SJSA1 (cell line): ENCODE data around the gene FEN1. TPM values are rescaled to one million over a fixed set of nuclear protein-coding genes. Genes with fewer than 3 reads are reported as not detected.
A peak's percentile ranks its signal among the peaks of the same experiment; 100 is the strongest.

ENCODE experiments used
- DNase-seq, 2 experiments: peaks; one replicate each; pipeline ENCODE4 v3.0.0-alpha.2; 2015 to 2020; ENCODE audit warnings: low spot score in 2 of 2, low read depth in 1 of 2
- H3K27ac ChIP-seq: fragments of 250-450 bp; sonication (Bioruptor Pico); 2 replicates; pipeline ENCODE4 v1.5.1; 2020; ENCODE audit warnings: mild to moderate bottlenecking, moderate library complexity
- H3K27me3 ChIP-seq: fragments of 250-450 bp; sonication (Bioruptor Pico); replicated peaks from 2 replicates; pipeline ENCODE4 v1.5.1; 2020; ENCODE audit warnings: mild to moderate bottlenecking, moderate library complexity
- H3K36me3 ChIP-seq: fragments of 250-450 bp; sonication (Bioruptor Pico); 2 replicates; pipeline ENCODE4 v1.5.1; 2020; ENCODE audit warnings: mild to moderate bottlenecking
- H3K4me1 ChIP-seq: fragments of 250-450 bp; sonication (Bioruptor Pico); replicated peaks from 2 replicates; pipeline ENCODE4 v1.6.1; 2021; ENCODE audit warnings: mild to moderate bottlenecking
- H3K4me3 ChIP-seq: fragments of 250-450 bp; sonication (Bioruptor Pico); 2 replicates; pipeline ENCODE4 v1.5.1; 2020; ENCODE audit warnings: mild to moderate bottlenecking
- H3K9me3 ChIP-seq: fragments of 250-450 bp; sonication (Bioruptor Pico); replicated peaks from 2 replicates; pipeline ENCODE4 v1.5.1; 2020; ENCODE audit warnings: mild to moderate bottlenecking
- total RNA-seq: library from RNA; depleted of rRNA; stranded (reverse); fragments of >200 nt; shearing (Covaris generic); gene quantifications from 2 replicates; pipeline ENCODE4 v1.2.3, GENCODE V29; 2014

FEN1 gene
- total RNA-seq, 1 experiment from 2014 or later = 185 TPM

DNA sequence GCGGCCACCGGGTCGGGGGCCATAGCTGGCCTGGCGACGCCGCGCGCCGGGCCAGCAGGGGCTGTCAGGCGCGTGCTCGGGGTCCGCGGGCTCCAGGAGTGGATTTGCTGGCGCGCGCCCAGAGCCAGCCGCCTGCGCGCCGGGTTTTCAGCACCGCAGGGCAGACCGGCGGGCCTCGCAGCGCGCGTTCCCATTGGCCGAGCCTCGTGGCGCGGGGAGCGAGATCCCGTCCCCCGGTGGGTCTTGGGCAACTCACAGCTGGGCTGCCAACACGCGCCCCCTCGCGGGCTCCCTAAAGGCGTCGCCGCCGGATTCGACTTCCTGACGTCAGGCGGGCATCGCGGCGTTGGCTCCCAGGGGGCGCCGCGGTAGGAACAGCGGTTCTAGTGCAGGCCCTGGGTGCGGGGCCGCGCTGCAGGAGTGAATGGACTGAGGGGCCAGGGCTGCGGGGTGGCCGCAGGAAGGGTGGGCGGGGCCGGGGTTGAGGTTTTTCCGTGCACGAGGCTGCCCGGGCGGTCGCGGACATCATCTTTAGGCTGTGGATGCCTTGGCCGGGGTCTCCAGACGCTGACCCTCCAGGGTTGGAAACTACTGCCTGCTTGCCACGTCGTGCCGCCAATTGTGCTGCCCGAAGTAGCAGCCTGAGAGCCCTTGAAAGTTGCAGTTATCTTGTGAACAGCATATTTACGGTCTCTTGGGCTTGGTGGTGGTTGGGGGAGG lies 24.2 kb downstream of the FEN1 start, which contains the start of gene FADS1:
FADS1 (minus strand) TSS at position 268 of the 720 bp plus-strand sequence; CDS start at position 194, 74 bp downstream.
- Histone ChIP-seq H3K4me3 (peak within 1 kb of the TSS; percentile 59), H3K27me3 (no peaks in the 10 kb centered on the region), H3K27ac (peak within 1 kb of the TSS; percentile 73), H3K4me1 (peaks cover 28% of the 10 kb centered on the region), H3K9me3 (no peaks in the 10 kb centered on the region), H3K36me3 (peaks cover 22% of the 10 kb centered on the region)
- peak; percentile 95 to 99 for DNase-seq

DNA sequence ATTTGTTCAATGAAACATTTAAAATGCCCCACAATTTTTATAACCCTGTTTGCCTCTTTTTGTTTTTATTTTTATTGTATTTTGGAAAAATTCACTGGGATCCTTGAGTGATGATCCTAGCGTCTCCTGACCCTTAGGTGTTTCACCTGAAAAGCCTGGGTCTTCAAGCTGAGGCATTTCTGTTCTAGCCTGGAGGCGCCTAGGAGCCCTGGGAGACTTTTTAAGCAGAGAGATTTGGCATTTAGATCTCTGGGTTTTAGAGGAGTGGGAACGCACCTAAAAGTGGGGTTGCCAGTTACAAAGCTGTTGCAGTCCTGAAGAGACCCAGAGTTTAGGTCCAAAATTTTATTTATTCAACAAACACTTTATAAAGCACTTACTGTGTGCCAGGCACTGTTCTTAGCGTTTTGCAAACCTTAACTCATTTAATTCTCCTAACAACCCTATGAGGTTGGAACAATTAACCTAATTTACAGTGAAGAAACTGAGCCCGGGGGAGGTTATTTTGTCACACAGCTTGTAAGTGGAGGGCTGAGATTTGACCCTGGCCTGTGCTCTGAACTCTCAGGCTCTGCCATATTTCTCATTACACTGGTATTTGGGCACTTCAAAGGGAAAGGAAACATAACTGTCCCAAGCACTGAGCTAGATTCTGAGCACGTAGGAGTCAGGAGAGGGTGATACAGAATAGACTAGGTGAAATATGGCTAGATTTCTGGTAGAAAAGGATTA lies 24.9 kb downstream of the FEN1 start:
- Histone ChIP-seq H3K27ac (0 out of 2 replicates have a peak overlapping the region, but pooled peaks have one; percentile 6), H3K9me3 (no peaks in the 10 kb centered on the region), H3K27me3 (no peaks in the 10 kb centered on the region), H3K4me3 (peak overlapping the region; percentile 59), H3K36me3 (peaks cover 16% of the 10 kb centered on the region), H3K4me1 (peaks cover 28% of the 10 kb centered on the region)
- DNase-seq = no peak

DNA sequence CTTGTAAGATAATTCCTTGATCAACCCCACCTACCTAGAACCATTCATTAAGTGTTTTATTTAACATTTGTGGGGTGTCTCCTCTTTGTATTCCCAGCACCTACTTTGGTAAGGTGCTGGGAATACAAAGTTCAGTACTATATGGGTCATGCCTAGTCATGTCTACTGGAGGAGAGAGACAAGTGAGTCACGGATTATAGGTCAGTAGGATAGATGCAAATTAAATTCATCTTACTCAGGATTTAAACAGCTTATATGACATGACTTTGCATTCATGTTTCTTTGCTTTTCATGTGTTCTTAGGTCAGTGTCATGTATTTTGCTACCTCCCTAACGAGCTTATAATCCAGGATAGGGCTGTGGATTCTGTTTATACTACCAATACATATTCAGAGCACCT lies 27.5 kb downstream of the FEN1 start:
- H3K9me3 ChIP-seq = no peaks in the 10 kb centered on the region
- peaks cover 4% of the 10 kb centered on the region; the same call in 1 of the 2 replicates for H3K36me3 ChIP-seq
- H3K4me1 ChIP-seq = peaks cover 21% of the 10 kb centered on the region
- H3K27ac ChIP-seq = no peak overlapping the region
- no peak for DNase-seq
- no peaks in the 10 kb centered on the region for H3K27me3 ChIP-seq
- no peak overlapping the region for H3K4me3 ChIP-seq

DNA sequence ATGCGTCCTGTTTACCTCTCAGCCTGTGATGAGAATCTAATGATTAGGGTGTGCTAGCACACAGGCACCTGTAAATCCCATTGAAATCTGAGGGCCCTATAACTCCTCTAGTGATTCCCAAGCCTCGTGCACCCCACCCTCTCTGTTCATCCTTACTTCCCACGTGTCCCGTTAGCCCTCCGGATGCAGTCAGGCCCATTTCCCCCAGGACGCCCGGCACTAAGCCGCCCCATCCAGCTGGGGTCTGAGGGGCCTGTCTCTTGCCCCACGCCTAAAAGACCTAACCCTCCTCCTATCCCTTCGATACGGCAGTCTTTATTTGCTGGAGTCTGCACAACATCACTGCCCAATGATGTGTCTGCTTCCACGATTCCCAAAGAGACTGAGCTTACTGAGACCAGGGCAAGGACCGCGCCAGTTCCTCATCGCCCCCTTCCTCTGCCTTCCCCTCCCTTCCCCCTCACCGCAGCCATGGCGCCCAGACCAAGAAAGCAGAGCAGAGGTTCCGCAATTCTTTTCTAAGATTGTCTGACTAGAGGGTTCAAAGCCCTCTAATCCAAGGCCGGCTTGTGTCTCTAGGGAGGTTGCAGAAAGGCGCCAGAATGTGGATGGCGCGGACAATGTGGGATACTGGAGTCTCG lies 34.3 kb downstream of the FEN1 start:
- DNase-seq = peak in 1 of 2 experiments; percentile 13
- Histone ChIP-seq H3K27me3 (peaks cover 41% of the 10 kb centered on the region), H3K36me3 (0 out of 2 replicates have a peak, but pooled peaks cover 4% of the 10 kb centered on the region), H3K9me3 (no peaks in the 10 kb centered on the region), H3K27ac (no peak overlapping the region), H3K4me1 (peaks cover 21% of the 10 kb centered on the region), H3K4me3 (peak overlapping the region; percentile 32)

DNA sequence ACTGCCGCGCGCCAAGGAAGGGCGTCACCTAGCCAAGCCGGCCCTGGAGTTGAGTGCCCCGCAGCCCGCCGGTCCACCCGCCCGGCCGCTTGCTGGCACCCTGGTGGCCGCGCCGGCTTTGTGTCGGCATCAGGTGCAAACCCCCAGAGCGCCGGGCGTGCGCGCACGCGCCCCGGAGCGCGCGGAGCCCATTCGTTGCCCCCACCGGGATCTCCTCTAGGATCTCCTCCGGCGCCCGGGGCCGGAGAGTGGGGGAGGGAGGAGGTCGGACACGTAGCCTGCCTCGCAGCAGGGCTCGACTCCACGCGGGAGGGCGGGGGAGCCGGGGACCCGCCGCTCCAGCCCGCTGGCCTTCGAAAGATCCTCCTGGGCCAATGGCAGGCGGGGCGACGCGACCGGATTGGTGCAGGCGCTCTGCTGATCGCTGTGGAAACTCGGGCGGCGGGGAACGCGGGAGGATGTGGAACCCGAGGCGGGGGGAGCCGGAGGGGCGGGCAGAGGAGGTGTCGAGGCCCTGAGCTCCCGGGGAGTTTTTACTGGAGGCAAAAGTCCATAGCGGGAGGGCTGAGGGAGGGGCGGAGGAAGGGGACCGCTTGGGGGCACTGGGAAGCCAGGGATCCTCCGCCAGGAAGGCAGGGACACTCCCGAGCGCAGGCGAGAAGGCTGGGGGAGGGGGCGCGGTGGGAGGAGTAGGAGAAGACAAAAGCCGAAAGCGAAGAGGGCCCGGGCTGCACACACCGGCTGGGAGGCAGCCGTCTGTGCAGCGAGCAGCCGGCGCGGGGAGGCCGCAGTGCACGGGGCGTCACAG lies 35.1 kb downstream of the FEN1 start, which contains the start of gene FADS2:
FADS2 (plus strand) TSS at position 730 of the 808 bp plus-strand sequence. CDS start 91 bp downstream, outside the sequence.
- Histone ChIP-seq H3K27ac (no peak within 1 kb of the TSS), H3K9me3 (no peaks in the 10 kb centered on the region), H3K4me1 (peaks cover 21% of the 10 kb centered on the region), H3K4me3 (peak within 1 kb of the TSS; percentile 32), H3K27me3 (peaks cover 41% of the 10 kb centered on the region), H3K36me3 (0 out of 2 replicates have a peak, but pooled peaks cover 4% of the 10 kb centered on the region)
- peak; percentile 53 to 77 for DNase-seq

DNA sequence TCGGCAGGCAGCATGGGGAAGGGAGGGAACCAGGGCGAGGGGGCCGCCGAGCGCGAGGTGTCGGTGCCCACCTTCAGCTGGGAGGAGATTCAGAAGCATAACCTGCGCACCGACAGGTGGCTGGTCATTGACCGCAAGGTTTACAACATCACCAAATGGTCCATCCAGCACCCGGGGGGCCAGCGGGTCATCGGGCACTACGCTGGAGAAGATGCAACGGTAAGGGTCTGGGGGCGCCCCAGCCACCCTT lies 35.6 kb downstream of the FEN1 start:
- Histone ChIP-seq H3K4me1 (peaks cover 21% of the 10 kb centered on the region), H3K4me3 (peak overlapping the region; percentile 32), H3K27ac (no peak overlapping the region), H3K27me3 (peaks cover 41% of the 10 kb centered on the region), H3K9me3 (no peaks in the 10 kb centered on the region), H3K36me3 (0 out of 2 replicates have a peak, but pooled peaks cover 4% of the 10 kb centered on the region)
- peak in 1 of 2 experiments; percentile 22 for DNase-seq

DNA sequence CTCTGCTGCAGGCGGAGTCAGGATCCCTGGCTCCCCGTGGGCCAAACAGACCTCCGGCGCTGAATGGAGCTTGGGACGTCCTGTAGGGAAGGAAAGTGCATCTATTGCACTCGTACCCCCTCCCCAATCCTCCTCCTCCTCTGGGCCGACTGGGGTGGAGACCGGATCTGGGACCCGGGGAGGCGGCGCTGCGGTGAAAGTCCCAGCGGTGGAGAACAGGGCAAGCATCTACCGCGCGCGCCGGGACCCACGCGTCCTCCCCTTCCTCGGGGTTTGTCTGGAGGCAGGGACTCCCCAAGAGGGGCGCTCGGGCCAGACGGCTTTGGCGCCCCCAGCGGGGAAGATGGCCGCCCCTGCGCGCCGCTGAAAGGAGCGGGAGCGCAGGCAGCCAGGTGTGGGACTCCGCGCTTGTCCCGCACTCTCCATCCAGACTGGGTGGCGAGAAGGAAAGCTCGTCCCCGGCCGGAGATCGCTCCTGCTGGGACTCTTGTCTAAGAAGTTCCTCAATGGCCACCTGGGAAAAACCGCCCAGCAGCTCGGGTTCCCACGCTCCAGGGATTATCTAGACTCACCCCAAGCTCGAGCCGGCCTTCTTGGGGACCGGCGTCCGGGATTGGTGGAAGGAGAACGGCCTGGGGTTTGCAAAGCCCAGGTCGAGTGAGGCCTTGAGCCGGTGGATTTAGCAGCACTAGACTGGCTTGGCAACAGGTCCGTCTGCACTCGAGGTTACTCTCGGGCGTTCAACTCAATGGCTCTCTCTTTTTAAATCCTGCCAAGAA lies 36.1 kb downstream of the FEN1 start:
- Histone ChIP-seq H3K9me3 (no peaks in the 10 kb centered on the region), H3K36me3 (0 out of 2 replicates have a peak, but pooled peaks cover 4% of the 10 kb centered on the region), H3K27me3 (peaks cover 41% of the 10 kb centered on the region), H3K27ac (no peak overlapping the region), H3K4me1 (peaks cover 21% of the 10 kb centered on the region), H3K4me3 (peak overlapping the region; percentile 32)
- peak in 1 of 2 experiments; percentile 23 for DNase-seq

DNA sequence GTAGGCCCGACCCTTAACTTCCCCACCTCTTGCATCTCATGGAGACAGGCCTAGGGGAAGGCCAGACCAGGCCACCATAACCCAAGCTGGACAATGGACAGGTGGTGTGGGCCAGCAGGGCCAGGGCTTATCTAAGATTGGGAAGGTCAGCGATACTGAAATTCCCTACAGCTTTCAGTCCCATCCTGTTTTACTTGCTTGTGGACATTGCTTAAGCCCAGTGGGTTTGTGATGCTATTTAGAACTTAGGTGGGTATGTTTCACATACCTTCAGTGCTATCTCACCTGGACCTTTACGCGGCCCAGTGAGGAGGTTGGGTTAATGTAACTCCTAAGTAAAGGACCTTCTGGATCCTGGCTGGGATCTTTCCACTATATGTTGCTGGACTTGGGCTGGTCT lies 37.1 kb downstream of the FEN1 start:
- Histone ChIP-seq H3K27ac (no peak overlapping the region), H3K27me3 (peaks cover 41% of the 10 kb centered on the region), H3K4me1 (peaks cover 21% of the 10 kb centered on the region), H3K36me3 (0 out of 2 replicates have a peak, but pooled peaks cover 4% of the 10 kb centered on the region), H3K4me3 (no peak overlapping the region), H3K9me3 (no peaks in the 10 kb centered on the region)
- DNase-seq = no peak

DNA sequence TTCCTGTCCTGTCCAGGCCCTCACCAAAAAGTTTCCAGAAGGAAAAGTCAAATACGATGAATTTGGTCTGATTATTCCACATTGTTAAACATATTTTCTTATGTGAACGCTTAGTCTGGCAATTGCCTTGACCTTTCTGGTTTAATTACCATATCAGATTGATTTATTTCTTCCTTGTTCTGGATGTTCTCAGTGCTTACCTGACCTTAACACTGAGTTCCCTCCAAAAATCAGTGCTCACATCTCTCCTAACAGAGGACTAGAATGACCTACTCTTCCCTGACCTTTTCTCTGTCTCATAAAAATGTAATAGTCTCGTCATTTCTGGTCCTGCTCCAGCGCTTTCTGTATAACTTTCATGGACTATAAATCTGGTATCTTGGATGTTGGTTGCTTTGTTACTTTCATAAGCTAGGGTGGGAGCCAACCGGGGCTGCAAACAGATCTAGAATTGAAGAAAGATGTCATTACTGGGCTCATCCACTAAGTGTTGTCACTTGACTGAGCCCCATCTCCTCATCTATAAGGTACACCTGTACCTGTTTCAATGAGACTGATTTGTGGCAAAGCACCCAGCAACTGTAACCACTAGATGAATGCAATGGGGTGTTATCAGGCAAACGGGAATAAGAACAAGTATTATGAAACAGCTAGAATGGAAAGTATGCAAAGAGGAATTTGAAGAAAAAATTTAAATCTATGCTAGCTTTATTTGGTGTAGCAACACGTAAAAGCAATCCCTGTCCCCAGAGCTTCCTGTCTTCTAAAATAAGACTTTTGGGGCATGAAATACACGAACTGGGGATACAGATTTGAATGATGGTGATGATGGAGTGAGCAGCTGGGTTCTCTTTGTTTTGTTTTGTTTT lies 37.8 kb downstream of the FEN1 start:
- H3K9me3 ChIP-seq = no peaks in the 10 kb centered on the region
- no peak for DNase-seq
- peaks cover 21% of the 10 kb centered on the region for H3K4me1 ChIP-seq
- H3K27ac ChIP-seq = no peak overlapping the region
- peaks cover 41% of the 10 kb centered on the region for H3K27me3 ChIP-seq
- H3K4me3 ChIP-seq = no peak overlapping the region
- 0 out of 2 replicates have a peak, but pooled peaks cover 4% of the 10 kb centered on the region for H3K36me3 ChIP-seq

DNA sequence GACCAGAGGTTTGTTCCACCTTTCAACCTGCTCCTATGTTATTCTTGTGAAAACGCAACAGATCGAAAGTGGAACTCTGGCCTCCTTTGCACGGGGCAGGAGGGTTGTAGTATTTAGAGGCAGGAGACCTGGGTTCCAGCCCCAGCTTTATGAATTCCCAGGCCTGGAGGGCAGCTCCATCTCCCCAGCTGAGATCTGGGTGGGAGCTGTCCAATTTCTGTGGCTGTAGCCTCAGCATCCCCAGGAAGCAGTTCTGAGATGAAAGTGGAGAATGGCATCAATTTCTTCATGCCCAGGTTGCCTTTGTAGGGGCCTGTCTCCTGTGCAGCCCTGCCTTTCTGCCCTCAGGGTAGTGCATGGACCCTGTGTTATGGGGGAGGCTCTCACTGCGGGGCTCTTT lies 39.5 kb downstream of the FEN1 start:
- Histone ChIP-seq H3K27me3 (peaks cover 36% of the 10 kb centered on the region), H3K4me3 (no peak overlapping the region), H3K9me3 (no peaks in the 10 kb centered on the region), H3K4me1 (peaks cover 21% of the 10 kb centered on the region), H3K27ac (no peak overlapping the region), H3K36me3 (0 out of 2 replicates have a peak, but pooled peaks cover 4% of the 10 kb centered on the region)
- no peak for DNase-seq

DNA sequence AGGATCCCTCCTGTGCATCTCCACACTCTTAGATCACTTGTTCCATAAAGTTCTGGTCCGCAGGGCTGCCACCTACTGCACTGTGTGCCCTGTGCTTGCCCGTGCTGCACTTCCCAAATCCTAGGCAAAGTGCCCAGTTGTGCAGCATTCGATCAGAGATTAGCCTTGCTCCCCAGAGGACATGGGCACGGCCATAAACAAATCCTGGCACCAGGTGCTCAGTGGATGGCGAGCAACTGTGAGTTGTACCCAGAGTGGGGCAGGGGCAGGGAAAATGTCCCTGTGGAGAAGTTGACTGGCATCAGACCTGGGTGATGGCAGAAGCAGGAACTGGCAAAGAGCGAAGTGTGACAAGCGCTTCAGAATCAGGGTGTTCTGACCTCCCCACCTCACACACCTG lies 40.0 kb downstream of the FEN1 start:
- Histone ChIP-seq H3K4me3 (no peak overlapping the region), H3K27ac (no peak overlapping the region), H3K9me3 (no peaks in the 10 kb centered on the region), H3K27me3 (peaks cover 30% of the 10 kb centered on the region), H3K36me3 (0 out of 2 replicates have a peak, but pooled peaks cover 4% of the 10 kb centered on the region), H3K4me1 (peaks cover 15% of the 10 kb centered on the region)
- no peak for DNase-seq

DNA sequence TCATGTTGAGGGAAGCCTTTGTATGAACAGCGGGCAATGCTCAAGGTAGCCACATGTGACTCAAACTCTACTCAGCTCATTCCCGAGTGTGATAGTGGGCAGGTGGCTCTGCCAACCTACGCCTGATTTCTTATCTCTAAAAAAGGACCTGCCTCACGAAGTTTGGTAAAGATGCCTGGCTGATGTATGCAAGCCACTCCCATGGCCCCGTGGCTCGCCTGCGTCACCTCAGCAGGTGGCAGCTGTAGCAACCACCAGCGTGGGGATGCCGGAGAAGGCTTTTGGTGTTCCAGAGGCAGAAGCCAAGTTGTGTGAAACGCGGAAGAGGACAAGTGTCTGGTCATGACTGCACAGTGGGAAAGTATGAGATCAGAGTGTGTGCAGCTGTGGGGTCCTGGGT lies 40.8 kb downstream of the FEN1 start:
- no peak overlapping the region for H3K27ac ChIP-seq
- DNase-seq = no peak
- H3K27me3 ChIP-seq = peaks cover 23% of the 10 kb centered on the region
- peaks cover 8% of the 10 kb centered on the region for H3K4me1 ChIP-seq
- no peaks in the 10 kb centered on the region for H3K9me3 ChIP-seq
- 0 out of 2 replicates have a peak, but pooled peaks cover under 1% of the 10 kb centered on the region for H3K36me3 ChIP-seq
- H3K4me3 ChIP-seq = no peak overlapping the region
